Subcutaneous adipose tissue (tissue), 4 donors: ENCODE measurements around the gene LMX1A. TPM values are rescaled to one million over a fixed set of nuclear protein-coding genes. Genes with fewer than 3 reads are reported as not detected.

ENCODE experiments used
- CTCF ChIP-seq: fragments of 450-650 bp; IDR thresholded peaks from one replicate; pipeline ENCODE4 v1.5.1; 2016; ENCODE audit warnings: low read depth, mild to moderate bottlenecking, control low read depth, antibody characterized with exemption, moderate library complexity
- total RNA-seq, 4 donors: library from RNA; depleted of rRNA; stranded (reverse); fragments of >200 nt; gene quantifications; one replicate each; pipeline ENCODE4 v1.1.0, GENCODE V29; 2016

The LMX1A gene
- total RNA-seq, 4 donors from 2014 or later, result 0.33 to 1.5 (median 0.63) TPM

GRCh38 chr1:165351863-165352441 is 4.6 kb downstream of the LMX1A start:
- no peak for TF ChIP-seq CTCF

- no peak for TF ChIP-seq CTCF
These were observed 5.7 kb downstream of the LMX1A start for GRCh38 chr1:165350840-165351239.

- no peak for TF ChIP-seq CTCF
These were observed 11.0 kb downstream of the LMX1A start for GRCh38 chr1:165345502-165345901.

- TF ChIP-seq CTCF, result no peak
These were observed 11.8 kb downstream of the LMX1A start for GRCh38 chr1:165344736-165345135.

GRCh38 chr1:165344198-165344597 is 12.3 kb downstream of the LMX1A start:
- TF ChIP-seq CTCF, result no peak

- TF ChIP-seq CTCF, result no peak
These were observed 13.9 kb downstream of the LMX1A start for GRCh38 chr1:165342587-165342986.

- TF ChIP-seq CTCF, result no peak
These were observed 14.3 kb downstream of the LMX1A start for GRCh38 chr1:165342168-165342567.
